GM19238 (cell line): ENCODE measurements around the gene LMO2.
"Not testable (repeated sequence)": the region's sequence is repeated elsewhere in the genome, so short reads cannot be mapped to it uniquely, and the experiment has no call there.

Experiments used
- DNase-seq: peaks from one replicate; pipeline ENCODE4 v3.0.0; 2011; ENCODE audit warnings: low spot score; ENCODE audit not compliant: insufficient read length

Gene LMO2

DNA sequence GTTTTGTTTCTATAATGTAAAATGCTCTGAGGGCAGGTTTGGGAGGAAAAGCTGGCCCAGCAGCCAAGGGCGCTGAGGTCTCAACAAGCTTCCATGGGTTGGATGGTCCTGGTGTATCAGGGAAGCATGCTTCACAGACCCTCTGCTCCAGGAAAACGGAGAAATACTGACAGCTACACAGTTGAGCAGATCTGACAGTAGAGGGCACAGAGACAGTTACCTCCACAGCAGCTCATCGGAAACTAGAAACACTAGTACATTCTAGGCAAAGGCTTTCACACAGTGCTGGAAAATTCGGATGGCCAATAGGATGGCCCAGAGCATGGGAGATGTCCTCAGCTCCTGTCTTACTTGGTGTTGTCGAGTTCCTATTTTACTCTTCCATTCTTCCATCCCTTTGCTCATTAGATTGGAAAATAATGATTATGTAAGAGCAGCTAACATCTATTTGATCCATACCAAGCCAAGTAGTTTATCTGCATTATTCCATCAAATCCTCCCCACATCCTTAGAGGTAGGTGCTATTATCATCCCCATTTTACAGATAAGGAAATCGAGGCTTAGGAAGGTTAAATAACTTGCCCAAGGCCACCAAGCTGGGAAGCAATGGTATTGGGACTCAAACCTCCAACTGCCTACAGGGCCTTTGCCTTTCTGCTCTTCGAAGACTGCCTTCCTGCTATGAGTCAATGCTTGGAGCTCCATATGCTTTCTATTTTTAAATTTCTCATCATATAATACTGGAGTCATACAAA lies 28.3 kb downstream of the LMO2 start:
- DNase-seq: no peak

DNA sequence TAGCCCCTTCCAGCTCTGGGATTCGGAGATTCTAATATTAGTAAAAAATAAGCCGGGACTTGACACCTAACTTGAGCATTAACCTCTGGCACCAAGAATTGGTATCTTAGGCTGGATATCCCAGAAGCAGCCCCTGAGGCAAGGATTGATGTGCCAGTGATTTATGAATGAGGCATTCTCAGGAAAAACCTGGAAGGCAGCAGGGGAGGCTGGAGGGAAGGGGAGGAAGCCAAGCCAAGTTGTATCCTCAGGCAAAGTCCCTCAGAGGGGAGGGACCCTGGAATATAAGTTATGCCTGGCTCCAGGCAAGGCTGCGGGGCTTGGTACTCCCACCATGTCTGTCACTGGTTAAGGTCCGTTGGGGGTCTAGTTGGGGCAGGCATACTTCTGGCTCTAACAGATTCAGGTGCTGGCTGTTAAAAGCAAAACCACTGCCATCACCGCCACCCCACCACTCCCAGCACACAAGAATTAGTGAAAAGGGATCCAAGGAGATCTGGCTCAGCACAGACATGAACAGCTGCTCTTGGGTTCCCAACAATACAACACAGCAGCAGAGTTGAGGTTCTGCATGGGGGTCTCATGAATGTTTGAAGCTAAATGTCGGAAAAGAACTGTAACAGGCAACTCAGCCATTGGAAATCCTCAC lies 29.8 kb downstream of the LMO2 start:
- DNase-seq: no peak

DNA sequence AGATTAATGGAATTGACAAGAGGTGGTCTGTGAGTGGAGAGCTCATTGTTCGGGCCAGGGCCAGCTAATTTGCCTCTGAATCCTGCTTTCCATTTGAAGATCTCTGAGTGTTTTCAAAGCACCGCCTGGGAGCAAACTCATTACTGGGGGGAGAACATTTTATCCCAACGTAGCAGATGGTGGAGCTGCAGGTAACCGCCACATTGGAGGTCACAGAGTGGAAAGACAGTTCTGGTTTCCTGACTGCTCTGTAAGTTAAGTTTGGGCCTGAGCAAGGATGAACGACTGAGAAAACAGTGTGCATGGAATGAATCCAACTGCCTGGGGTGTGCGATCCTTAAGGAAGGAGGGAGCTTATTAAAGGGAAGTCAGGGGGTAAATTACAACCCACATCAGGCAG lies 30.5 kb downstream of the LMO2 start:
- DNase-seq: no peak

DNA sequence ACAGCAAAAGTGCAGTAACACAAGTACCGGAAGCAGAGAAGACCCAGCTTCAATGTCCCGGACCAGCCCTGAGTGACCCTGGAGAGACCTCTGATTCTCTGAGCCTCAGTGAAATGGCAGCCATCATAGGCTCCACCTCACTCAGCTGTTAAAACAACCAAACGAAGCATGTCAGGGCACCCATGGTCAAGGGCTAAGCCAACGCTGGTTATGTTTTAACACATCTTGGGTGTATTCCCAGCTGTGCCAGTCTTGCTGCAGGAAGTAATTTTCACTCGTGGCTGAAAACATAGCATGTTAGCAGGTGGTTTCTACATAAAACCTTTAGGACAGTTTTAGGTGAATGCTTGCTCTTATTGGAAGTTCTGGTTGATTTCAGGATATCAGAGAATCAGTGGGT lies 30.9 kb downstream of the LMO2 start:
- no peak for DNase-seq

DNA sequence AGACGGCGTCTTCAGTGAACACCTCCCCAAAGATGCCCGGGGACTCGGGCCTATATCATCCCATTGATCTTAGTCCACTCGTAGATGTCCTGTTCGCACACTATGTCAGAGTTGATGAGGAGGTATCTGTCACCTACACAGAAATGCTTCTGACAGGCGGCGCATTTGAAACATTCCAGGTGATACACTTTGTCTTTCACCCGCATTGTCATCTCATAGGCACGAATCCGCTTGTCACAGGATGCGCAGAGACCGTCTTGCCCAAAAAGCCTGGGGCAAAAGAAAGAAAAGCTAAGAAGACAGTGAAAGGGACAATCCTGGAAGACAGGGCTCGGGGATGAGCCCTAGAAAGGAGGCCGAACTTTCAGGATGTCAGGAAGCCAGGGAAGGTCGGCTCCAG lies 32.6 kb downstream of the LMO2 start:
- DNase-seq: no peak

DNA sequence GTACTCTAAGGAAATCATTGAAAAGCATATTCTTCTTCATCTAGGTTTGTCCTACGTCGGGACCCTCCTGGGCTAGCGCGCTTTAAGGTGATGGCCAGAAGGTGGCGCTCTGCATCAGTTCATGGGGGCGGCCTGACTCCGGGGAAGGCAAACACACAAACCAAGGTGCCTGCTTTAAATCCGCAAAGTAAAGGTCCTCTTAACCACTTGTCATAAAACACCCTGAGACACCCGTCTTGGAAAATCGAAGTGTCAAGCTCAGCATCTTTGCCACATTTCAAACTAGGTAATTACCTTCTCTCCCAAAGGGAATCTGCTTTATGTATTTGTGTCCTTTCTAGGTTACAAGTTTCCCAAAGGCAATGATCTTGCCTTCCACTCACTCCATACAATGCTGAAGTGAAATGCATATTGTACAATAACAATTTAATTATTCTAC lies 33.9 kb downstream of the LMO2 start:
- peak; percentile 58 for DNase-seq

DNA sequence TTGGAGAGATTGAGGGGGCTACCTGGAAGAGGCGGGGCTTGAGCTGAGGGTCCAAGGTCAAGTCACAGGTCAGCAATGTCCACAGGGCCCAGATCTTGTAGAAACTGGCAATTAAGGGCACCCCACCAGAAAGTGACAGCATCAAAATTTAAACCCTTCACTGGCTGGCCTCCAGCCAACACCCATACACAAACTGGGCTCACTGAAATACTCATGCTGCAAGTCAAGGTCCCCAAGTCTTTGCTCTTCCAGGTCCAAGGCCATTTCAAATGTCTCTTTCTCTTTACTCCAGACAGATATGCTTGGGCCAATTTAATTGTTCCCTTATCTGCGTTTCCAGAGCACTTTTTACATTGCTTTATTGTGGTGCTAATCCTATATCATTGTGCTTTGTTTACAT lies 36.4 kb downstream of the LMO2 start:
- no peak for DNase-seq

DNA sequence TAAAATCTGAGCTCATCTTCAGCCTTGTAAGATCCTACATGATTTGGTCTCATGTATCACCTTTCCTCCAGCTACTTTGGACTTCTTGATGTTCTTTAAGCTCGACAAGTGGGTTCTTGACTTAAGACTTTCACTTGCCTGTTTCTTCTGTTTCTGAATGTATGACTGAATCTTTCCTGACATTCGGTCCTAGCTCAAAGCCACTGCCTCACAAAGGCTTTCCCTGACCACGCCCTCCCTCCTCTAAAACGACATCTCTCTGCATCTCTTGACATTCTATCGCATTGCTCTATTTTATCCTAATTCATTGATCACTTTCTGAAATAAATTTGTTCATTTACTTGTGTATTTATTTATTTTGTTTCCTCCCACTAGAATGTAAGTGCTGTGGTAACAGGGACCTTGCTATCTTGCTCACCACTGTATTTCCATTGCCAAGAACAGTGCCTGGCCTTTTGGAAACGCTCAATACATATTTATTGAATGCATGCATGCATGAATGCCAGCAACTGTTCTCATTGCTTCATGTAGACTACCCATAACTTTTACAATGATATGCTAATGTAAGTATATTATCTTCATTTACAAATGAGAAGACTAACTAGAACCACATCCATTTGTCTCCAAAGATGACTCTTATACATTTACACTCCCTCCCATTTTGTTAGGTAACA lies 43.0 kb downstream of the LMO2 start:
- no peak for DNase-seq

DNA sequence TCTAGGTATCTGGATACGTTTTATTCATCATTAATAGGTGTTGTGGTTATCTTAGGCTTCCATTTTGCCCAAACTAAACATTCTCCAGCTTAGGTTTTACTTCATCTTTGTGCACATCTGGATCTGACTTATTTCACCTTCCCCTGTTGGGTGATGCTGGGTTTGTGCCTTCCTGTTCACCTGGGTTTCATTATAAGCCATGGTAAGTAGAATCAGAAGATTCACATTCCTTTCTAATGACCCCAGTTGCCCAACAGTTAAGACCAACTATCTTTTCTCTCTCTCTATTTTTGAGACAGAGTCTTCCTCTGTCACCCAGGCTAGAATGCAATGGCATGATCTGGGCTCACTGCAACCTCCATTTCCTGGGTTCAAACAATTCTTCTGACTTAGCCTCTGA lies 44.6 kb downstream of the LMO2 start:
- DNase-seq: no peak

DNA sequence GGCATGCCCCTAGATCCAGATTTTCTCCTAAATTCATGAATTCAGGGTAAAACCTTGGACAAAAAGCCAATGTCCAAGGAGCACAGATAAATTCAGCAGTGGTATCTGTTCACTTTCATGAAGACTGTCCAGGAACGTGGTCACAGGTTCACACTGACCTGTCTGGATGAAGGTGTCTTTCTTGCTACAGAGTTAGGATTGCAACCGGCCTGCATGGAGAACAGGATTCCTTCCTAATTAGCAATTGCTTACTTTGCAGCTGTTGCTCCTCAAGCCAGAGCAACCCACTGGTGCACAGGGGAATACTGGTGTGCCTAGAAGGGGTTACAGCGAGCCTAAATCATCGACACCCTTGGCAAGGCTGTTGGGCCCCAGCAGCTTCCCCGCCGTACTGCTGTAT lies 47.6 kb downstream of the LMO2 start:
- DNase-seq: no peak

DNA sequence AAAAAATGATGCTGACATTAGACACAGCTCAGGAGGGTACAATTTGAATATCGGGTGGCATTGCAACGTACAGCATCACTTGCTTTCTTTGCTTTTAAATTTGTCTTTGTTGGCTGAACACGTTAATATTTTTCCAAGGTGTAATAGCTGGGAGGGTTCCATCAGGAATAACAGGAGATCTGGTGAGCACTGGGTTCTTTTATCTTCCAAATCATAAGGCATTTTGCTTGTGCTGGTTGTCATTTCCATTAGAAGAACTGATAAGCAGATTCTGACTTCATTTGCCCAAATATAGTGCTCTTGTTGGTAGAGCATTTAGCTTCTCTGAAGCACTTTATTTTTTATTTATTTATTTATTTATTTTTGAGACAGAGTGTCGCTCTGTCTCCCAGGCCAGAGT lies 48.9 kb downstream of the LMO2 start:
- no peak for DNase-seq

DNA sequence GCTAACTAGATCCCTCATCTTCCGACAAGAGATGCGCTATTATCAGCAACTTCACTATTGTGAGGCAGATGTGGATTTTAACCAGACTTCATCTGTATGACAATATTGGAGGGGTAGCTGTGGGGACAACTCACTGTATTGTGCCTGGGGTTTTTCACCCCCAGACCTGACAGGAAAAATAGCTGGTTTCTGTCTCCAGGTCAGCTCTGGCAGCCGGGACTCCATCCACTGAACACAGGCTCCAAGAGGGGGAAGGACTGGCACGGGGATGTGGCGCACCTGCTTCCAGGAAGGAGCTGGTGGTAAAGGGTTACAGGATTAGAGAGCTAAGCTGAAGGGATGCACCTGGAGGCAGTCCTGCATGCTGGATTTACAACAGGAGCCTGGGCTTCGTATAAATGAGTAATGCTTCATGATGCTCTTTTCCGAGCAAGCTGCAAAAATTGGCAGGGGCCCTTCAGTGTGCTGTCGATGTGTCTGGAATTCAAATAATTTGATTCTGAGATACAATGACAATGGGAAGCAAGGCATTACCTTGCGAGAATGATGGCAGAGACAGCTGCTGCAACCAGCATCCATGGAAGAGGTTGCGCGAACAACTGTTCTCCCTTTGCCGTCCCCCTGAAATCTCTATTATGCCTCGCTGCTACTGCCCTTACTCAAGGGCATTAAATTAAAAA lies 49.5 kb downstream of the LMO2 start:
- no peak for DNase-seq

DNA sequence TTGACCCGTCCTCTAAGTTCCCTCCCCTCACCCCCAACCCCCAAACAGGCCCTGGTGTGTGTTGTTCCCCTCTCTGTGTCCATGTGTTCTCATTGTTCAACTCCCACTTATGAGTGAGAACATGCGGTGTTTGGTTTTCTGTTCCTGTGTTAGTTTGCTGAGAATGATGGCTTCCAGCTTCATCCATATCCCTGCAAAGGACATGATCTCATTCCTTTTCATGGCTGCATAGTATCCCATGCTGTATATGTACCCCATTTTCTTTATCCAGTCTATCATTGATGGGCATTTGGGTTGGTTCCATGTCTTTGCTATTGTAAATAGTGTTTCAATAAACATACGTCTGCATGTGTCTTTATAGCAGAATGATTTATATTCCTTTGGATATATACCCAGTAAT lies 53.6 kb downstream of the LMO2 start:
- not testable (repeated sequence) for DNase-seq

DNA sequence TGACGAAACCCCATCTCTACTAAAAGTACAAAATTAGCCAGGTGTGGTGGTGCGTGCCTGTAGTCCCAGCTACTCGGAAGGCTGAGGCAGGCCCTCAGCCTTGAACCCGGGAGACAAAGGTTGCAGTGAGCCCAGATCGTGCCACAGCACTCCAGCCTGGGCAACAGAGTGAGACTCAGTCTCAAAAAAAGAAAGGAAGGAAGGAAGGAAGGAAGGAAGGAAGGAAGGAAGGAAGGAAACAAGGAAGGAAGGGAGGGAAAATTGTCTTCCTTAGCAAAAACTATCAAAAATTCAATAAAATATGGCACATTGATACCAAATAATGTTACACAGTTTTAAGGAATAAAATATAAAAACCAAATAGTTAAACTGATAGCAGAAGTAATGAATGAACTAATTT lies 54.5 kb downstream of the LMO2 start:
- not testable (repeated sequence) for DNase-seq

DNA sequence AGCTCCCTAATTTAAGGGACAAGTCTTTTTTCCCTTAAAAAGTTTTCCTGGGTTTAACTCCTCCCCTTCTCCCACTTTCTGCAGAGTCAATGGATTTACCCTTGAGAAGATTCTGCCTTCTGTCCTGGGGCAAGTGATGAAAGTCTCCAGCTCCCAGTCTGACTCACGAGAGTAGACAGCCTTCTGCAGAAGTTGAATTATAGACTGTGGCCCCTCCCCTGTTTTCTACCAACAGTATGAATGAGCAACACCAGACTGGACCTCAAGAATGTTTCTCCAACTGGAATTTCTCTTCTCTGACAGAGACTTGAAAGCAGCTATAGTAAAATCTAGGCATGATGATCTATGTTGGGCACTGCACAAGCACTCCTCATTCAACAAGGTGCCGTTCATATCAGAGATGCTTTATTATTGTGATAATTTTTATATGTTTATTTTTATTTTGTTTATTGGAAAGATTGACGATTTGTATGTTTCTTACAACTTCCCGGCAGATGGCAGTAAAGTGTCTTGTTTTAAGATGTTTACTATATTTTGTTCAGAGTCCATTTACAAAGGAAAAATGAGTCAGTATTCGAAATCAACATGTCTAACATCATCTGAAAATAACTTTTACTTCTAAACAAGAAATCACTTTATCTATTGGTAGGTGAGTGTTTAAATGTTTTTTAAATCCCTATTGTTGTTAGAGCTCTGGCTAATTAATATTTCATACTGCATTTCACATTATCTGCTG lies 56.6 kb downstream of the LMO2 start:
- no peak for DNase-seq

DNA sequence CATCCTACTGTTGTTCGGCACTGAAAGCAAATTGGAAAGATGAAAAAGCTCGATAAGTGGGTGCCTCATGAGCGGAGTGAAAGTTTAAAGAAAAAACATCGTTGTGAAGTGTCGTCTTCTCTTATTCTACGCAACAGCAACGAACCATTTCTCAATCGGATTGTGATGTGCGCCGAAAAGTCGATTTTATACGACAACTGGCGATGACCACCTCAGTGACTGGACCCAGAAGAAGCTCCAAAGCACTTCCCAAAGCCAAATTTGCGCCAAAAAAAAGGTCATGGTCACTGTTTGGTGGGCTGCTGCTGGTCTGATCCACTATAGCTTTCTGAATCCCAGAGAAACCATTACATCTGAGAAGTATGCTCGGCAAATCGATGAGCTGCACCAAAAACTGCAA lies 59.2 kb downstream of the LMO2 start:
- no peak for DNase-seq

DNA sequence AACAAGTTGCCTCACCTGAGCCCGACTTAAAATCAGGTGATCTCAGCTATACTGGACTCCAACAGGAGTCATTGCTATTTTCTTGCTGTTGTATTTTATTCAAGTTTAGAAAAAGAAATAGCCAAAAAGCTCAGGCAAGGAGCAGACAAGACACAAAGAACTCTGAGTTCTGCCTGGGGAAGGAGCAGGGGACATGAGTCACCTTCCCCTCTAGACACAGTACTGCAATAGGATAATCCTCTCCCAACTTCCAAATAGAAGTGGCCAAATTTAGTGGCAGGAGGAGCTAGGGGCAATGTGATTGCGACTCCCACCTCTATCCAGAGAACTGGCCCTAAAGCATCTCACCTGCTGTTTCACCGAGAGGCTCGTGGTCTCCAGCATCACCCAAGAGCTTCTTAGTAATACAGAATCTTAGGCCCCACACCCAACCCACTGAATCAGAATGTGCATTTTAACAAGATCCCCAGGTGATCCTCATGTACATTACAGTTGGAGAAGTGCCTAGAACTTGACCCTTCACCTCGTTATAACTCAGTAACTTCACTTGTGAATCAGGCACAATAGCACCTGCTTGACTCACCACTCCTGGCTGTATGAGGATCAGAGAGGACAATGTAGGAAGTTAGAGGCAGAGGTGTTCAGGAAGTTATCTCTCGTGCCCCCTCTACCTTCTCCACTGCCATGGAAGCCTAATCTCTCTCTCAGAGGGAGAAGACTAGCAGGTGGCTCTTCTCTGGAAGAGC lies 60.8 kb downstream of the LMO2 start:
- no peak for DNase-seq

DNA sequence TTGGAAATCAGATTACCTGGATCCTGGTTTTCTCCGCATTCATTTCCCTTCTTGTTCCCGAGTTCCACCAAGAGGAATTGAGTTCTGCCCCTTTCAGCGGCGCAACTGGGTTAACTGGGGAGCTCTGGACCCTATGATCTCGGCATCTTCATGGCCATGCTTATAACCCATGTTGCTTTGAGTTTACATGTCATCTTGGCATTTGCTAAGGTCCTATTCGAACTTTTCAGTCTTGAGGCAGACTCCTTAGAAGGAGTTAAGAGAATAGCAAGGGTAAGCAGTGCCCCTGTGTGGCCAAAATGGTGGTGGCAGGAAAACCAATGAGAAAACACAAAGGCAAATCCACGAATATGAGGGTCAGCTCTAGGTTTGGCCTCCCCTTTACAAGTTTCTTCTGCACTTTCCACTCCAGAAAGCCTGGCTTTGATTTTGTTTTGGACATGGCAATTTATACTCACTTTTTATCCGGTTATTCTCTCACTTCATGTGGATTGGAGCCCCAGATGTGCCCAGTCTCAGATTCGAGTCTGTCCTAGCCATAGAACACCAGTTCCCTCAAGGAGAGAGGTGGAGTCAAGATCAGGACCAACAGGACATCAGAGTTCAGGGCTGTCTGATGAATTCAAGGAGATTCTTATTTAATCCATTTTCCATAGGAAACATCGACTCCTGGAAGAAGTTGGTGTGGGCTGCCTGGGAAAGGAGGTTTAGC lies 62.3 kb downstream of the LMO2 start:
- DNase-seq: peak; percentile 51

DNA sequence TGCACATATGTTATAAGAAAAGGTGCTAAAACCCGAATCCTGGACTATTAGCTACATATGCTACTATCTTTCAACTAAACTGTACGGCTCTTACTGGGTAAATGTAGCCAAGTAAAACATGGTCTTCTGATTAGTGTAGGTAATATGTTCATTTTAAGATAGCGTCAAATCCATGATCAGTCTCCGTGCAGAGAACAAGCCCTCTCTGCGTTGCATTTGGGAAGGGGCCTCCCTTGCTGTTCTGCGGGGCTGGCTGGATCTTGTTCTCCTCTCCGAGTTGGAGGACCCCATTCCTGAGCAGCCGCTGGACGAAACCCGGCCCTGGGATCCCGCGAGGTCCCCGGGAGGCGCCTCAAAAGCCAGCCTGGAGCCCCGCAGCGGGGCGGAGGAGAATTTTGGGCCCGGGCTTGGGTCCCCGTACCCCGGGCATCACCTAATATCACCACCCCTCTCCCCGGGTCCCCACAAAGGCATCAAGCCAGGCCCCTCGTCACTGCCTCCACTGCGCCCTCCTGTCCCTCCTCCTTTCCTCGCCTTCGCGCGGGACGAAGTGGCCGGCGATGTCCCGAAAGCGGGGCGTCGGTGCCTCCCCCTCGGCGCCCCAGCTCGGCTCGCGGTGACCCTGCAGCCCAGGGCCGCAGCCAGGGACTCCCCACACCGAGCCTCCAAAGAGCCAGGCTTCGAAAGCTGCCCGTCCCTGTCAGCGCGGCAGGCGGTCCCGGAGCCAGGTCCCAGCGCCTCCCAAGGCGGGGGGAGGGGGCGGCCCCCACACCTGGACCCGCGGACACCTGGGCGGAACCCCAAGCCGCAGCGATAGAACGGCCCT lies 63.1 kb downstream of the LMO2 start:
- no peak for DNase-seq
